Stimulated activated naive CD4-positive, alpha-beta T cell treated with Interleukin-2 at 50 U/mL for 16 hours (primary cell): ENCODE data around the gene PSMD1.
A peak's percentile ranks its signal among the peaks of the same experiment; 100 is the strongest.

Experiments
- DNase-seq: peaks from one replicate; lab custom pipeline; 2025; lab: John Stamatoyannopoulos, UW

Gene PSMD1

DNA sequence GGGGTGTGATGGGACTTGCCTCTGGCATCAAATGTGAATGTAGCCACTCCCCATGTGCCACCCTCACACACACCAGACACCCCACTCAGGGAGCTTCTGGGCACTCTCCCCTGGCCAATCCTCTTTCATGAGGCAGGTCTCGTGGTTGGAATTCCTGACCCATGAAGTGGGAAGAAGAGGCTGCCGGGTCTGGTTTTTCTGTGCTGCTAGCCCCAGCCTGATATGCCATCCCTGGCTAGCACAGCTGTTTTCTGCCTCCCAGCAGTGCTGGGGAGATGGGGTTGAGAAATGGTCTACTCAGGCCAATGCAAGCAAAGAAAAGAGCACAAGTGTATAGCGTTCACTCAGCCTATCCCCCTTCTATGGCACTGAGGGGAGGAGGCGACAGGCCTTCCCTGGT lies 20.5 kb upstream of the PSMD1 start:
- DNase-seq, result no peak

DNA sequence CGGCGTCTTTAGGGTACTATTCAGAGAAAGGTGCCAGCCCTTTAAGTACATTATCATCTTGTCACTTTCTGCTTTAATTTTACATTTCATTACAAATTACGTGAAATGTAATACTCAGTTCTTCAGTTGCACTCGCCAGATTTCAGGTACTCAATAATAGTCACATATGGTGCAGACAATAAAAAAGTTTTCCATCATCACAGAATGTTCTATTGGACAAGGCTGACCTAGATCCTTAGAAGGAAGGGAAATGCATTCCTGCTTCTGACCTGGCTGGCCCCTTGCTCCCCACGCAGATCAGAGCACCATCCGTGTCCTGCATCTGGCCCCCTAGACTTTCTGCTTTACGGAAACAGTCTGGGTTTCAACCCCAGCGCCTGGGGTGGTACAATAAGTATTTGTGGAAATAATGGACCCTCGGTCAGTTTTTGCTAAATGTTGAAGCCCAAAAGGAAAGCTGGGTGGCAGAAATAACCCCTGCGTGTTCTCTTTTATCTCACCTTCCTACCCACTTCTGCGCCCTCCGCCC lies 20.0 kb upstream of the PSMD1 start:
- DNase-seq, result no peak

DNA sequence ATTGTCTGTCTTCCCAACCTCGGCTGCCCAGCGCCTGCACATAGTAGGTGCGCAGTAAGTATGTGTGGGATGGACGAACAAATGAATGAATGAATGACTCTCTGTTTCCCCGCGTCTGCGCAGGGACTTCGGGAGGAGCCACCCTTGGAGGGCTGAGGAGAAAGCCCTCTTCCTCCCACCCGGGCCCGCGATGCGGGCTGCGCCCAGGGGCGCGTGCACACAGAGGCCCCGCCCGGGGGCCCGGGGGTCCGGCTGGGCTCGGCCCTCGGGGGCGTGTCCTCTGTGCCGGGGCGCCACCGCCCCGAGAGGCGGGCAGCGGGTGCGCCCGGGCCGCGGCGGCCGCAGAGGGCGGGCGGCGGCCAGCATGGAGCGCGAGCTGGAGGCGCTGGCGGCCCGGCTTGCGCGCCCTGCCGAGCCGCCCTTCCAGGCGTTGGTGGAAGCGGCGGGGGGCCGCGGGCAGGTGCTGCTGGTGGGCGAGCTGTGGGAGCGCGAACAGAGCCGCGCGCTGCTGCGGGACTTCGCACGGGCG lies 19.4 kb upstream of the PSMD1 start, which contains the start of gene C2orf72:
Gene C2orf72 (plus strand): TSS at position 322 of the 529 bp plus-strand sequence. CDS start 43 bp downstream, at position 365.
- DNase-seq, result no peak

DNA sequence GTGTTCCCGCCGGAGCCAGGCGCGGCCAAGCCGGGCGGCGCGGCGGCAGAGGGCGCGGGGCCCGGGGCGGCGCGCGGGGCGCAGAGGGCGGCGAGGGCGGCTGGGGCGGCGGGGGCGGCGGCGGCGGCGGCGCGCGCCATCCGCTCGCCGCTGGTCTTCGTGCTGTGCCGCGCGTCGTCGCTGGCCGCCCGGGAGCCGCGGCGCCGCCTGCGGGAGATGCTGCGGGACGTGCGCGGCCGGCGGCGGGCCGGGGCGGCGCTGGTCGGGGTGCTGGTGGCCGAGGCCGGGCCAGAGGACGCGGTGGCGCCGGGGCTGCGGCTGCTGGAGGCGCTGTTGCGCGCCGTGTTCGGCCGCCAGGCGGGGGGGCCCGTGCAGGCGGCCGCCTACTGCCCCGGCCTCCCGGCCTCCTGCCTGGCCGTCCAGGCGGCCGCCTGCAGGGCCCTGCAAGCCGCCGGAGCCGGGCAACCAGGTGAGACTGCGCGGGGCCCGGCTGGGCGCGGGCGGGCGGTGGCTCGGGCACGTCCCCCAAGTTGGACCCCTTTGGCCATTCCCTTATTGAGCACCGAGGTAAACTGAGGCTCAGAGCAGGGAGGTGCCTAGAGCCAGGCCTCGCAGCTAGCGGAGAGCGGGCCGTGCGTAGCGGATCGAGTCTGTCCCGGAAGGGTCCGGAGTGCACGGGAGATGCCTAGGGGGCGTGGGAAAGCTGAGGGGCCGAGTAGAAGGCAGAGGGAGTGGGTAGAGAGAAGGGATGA lies 18.8 kb upstream of the PSMD1 start:
- no peak for DNase-seq

DNA sequence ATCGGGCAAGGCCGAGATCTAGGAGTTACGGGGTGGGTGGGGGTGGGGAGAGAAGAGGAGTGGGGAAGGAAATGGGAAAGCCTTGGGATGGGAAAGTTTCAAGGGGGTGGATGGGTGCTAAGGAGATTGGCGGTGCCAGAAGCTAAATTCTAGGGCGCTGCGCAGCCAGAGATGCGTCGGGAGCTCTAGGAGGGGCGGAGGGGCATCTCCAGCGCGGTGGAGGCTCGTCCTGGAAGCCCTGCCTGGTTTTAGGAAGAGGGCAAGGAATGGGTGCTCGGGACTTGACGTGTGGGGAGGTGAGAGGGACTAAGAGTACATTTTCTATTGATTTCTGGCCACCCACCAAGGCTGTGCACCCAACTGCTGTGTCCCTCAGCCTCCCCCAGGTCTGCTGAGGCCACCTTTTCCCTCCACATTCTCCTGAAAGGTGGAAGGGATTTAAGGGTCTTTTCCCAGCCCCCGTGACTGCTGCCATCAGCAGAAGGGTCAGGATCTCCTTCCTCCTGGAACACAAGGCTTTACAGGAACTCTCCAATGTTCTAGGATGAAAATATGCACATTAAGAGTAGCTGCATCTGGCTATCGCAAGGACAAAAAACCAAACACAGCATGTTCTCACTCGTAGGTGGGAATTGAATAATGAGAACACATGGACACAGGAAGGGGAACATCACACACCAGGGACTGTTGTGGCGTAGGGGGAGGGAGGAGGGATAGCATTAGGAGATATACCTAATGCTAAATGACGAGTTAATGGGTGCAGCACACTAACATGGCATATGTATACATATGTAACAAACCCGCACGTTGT lies 18.0 kb upstream of the PSMD1 start:
- no peak for DNase-seq

DNA sequence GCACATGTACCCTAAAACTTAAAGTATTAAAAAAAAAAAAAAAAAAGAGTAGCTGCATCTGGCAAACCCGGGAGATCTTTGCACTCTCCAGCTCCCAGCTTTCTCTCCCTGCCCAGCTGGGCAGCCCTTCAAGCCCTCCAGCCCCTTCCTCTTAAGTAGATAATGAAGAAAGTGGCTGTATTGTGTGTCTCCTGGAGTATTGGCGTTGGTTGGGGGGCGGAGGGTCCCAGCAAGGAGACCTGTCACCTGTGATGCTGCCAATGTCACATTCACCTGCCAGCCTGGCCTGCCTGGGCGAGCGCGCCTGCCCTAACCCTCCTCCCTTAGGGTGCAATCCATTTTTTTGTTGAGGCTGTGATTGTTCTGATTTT lies 17.4 kb upstream of the PSMD1 start:
- DNase-seq, result no peak

DNA sequence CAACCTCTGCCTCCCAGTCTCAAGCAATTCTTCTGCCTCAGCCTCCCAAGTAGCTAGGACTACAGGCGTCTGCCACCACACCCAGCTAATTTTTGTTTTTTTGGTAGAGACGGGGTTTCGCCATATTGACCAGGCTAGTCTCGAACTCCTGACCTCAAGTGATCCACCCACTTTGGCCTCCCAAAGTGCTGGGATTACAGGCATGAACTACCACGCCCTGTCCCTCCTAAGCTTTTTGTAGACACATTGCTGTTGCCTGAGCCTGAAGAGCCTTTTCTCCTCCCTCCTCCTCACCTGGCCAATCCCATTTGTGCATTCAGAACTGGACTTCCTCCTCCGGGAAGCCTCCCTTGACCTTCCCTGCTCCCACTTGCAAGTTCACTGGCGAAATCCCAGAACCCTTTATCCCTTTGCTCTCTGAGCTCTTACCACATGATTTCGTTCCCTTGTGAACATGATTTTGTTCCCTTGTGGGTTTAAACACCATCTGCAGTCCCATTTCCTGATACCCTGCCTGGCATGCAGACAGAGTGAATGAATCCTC lies 16.8 kb upstream of the PSMD1 start:
- no peak for DNase-seq

DNA sequence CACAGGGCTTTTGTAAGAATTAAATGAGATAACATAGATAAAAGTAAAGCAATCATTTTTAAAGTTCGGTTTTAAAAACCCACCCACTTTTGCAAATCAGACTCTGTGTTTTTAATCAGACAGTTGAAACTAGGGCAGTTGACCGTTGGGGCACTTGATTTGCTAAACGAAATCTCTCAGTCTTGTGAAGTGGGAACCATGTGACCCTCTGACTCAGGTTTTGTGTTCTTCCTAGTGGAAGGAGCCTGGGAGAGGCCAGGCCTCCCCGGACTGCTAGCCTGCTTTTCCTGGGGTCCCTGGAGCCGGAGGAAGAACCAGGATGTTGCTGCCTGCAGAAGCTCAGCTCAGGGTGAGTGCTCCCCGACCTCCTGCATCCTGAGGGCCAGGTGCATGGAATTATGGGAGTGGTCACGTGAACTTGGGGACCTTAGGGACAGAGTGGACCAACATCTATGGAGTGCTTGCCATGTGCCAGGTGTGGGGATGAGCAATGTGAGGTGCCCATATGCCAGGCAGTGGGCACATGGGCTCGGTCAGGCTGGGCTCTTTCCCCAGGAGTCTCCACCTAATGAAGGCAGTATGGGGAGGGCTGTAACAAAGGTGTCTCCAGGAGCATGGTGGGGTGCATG lies 15.5 kb upstream of the PSMD1 start:
- DNase-seq, result no peak

DNA sequence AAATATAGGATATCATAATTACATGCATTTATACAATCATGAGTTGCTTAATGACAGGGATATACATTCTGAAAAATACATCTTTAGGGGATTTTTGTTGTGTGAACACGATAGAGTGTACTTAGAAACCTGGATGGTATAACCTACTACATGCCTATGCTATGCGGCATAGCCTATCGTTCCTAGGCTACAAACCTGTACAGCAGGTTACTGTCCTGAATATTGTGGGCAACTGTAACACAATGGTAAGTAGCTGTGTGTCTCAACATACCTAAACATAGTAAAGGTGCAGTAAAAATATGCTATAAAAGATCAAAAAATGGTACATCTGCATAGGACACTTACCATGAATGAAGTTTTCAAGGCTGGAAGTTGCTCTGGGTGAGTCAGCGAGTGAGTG lies 12.9 kb upstream of the PSMD1 start:
- no peak for DNase-seq

DNA sequence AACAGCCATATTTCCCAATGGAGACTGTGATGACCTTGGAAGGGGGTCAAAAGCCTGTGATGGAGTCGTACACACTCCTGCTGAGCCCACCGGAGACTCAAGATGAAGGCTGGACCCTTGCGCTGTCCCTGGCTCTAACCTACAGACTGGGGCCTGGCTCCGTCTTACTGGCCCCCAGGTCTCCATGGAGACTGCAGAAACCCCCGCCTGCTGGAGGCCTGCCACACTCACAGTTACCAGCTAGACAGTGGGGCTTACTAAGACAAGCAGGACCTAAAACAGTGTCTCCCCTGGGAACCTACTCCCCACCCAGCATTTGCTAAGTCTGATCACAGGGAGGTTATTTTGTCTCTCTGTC lies 9.8 kb upstream of the PSMD1 start:
- DNase-seq, result no peak

DNA sequence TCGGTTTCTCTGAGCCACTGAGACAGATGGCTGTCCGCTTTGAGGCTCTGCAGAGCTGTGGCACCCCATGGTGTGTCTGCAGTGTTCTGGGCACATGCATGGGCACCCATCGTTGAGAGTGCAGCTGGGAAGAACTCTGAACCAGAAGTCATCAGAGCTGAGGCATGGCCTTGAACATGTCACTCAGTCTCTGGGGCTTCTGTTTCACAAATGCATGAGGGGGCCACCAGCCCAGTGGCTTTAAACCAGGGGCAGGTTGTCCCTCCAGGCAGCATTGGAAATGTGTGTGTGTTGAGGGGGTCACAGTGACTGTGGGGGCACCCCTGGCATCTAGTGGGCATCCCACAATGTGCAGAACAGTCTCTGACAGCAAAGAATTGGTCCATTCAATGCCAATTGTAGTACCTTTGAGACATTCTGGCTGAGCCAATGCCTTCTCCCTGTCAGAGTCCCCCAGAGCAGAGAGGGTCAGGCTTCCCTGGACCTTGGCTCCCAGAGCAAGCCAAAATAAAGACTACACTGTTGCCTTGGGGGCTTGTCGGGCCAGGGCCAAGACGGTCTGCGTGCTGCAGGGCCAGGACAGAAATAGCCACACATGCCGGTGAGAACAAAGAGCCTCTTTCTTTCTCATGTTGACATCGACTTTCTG lies 9.3 kb upstream of the PSMD1 start:
- DNase-seq, result no peak

DNA sequence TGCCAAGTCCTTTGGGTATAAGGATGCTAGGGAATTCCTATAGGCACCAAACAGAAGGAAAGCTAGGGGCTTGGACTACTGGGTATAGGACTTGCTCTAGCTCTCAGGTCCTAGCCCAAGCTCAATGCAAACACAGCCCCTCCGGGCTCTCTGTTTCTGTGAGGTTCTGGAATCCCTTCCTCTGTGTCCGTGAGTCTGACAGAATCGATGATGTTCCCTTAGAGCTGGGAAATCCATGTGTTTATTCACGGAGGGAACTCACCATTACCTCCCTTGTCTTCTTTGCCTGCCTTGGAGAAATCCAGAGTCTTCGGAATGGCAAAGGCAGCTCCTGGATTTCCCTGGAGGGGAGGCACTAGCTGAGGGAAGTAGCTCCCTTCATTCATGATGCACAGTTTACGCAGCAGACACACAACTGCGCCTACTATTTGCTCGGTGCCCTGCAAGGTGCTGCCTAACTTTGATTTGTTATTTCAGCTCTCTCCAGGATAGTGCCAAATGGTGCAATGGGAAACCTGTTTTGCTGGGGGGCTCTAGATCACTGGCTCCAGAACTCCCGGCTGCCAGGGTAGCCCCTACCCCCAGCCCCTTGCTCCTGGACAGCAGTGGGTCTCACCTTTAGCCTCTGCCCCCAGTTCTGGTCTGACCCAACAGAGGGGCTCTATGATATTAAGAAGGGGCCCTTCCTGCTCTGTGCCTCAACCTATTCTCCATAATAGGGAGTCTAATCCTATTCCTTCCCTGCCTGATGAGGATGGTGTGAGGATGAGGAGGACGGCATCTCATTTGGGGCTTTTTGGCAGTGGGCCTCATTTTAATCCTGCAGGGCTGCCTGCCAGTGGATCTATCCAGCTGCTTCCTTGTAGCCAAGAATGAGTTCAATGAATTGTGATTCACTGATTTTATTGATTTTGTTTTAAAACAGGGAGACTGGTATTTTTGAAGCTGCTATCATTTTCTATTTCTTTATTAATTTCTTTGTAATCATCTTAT lies 8.4 kb upstream of the PSMD1 start:
- no peak for DNase-seq

DNA sequence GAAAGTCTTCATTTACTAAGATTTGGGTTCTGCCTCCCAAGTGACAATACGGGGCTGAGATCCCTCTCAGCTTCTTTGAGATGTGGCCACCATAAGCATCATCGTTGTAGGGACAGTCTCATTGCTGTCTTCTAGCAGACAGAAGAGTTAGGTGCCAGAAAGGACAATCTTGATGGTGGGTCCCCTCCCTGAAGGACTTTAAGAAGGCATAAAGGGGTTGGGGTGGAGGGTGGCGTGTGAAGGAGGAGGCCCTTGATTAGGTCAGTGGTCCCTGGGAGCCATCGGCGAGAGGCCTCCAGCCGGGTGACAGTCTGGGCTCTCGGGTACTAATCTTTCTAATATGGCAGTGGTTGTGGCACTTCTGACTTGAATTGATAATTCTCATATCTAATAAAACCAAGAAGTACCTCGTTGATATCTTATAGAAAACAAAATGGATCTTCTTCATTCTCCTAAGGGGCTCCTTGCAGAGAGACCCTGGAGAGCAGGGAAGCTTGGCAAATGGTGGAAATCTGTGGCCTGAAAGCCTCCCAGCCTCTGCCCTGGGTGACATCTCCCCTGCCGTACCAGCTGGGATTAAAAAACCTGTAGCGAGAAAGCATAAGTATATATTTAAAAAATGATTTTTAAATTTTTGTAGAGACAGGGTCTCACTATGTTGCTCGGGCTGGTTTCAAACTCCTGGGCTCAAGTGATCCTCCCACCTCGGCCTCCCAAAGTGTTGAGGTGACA lies 7.2 kb upstream of the PSMD1 start:
- DNase-seq, result no peak

DNA sequence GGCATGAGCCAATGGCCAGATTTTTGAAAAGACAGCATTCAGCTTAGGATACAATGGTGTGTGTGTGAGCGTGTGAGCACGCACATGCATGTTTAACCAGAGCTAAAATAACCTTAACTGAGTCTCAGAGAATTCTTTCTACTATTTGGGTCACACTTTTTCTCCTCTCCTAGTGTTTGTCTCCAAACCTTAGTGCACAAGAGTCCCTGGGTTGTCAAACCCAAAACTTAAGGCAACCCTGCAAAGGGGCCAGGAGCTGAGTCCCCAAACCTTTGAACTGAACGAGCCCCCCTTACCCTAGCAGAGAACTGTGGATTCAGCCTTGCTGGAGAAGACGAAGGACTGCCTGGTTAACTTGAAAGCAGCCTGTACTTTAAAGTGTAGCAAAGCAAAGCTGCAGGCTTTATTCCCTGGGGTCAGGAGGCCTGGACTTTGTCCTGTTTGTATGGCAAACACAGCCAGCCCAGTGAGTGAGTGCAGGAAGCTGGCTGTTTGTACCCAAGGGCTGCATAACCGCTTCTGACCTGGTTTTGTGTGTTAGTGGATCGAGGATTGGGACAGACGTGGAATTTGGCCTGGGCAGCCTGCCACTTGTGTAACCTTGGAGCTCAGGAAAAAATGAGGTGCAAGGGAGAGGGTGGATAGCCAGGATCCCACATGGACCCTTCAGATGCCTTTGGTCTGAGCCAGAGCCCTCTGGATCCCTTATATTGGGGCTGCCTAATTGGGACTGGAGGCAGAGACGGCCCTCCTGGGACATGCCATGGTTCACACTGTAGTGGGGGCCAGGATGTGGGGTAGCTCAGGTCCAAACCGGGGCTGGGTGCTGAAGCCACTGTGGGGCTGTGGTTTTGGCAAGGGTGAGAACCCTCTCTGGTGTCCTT lies 6.4 kb upstream of the PSMD1 start:
- DNase-seq, result no peak

DNA sequence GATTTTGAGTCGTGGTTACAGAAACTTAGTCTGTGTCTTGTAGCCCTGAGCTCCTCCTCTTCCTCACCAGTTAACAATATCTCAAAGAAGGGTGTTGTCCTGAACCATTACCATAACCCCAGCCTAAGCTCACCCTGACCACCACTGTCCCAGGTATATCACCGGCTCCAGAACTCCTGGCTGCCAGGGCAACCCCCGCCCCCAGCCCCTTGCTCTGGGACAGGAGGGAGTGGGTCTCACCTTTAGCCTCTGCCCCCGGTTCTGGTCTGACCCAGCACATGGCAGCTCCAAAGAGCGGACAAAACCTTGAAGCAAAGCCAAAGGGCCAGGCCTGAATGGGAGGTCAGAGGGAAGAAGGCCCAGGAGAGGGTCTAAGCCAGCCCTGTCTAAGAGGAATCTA lies 5.6 kb upstream of the PSMD1 start:
- DNase-seq, result no peak

DNA sequence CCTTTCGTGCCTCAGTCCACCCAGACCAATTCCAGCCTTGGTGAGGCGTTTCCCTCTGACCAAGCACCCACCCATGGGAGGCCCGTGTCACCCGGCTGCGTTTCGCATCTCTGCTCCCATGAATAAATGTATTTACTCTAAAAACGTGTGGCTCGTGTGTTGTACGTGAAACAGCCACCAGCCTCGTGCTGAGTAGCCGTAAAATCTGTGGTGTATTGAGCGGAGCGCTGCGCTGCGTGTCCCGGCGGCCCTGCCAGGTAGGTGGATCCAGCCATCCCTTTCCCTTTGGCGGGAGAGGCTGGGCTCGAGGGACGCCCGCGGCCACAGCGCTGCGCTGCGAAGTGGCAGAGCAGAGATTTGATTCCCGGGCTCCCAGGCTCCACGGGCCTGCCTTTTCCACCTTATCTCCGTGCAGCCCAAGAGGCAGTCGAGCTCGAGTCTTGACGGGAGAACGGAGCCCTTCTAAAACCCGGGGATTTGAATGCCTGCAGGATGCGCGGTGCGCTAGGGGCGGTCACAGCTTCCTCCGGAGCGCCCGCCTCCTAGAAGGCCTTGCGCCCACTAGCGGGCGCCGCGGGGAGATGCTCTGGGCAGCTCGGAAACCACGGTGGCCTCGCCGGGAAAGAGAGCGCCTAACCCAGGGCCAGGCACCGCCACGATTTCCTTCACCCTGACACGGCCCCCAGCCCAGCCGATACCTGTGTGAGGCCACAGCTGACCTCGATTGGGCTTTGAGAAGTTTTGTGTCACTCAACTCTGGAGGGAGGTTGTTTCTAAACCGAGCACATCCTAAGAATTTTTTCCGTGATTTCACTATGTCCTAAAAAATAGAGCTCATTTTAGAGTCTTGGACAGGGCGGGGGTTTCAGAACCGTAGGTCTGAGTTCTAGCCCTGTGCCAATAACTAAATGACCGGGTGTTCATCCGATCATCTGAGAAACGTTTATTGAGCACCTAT lies 3.9 kb upstream of the PSMD1 start:
- DNase-seq, result peak; percentile 77

DNA sequence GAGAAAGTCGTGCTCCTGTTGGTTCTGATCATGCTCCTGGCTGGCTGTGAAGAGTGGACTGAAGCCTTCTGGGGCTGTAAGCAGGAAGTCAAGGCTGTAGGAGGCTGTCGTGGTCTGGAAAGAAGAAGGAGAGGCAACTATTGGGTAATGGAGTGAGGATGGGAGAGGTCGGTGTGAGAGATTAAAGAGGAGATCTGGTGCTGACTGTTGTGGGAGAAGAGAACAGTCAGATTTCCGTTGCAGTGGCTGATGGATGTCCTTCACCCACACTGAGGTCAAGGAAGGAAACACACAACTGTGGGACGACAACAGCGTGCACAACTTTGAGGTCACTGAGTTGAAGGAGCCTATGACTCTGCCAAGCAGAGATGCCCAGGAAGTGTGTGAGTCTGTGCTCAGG lies 2.8 kb upstream of the PSMD1 start:
- DNase-seq, result no peak

DNA sequence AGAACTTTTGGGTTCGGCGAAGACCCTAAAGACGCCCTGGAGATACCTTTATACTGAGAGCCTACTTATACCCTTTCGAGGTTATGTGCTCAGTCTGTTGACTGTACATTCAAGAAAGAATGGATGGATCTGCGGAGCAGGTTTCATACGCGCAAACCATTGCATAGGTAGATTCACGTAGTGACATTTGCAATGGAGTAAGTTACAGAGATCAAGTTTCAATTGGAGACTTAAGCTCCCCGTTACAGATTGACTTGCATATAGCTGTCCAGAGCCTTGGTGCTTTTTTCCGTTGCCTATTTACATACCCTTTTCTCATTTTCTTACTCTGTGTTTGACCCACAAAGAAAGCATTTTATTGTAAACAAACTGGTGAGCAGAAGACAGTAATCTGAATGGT lies 923 bp downstream of the PSMD1 start:
- no peak for DNase-seq
